ENCODE measurements around the gene CRYGB. TPM values are rescaled to one million over a fixed set of nuclear protein-coding genes. Genes with fewer than 3 reads are reported as not detected.

Gene CRYGB
- total RNA-seq, 1 experiment from 2014 or later = not detected

- no peak overlapping the region; the same call in 1 of the 2 replicates for H3K14ac ChIP-seq (ENCODE audit: insufficient read depth, low read length)
Observed at GRCh38 chr2:208195531-208195930, 49.6 kb upstream of the CRYGB start.

More at GRCh38 chr2:208195531-208195930, 49.6 kb upstream of the CRYGB start:
- Histone ChIP-seq H3K4ac (ENCODE audit: low read depth, low read length) (no peak overlapping the region), H2AK5ac (ENCODE audit: insufficient read length, low read length) (no peak overlapping the region), H2BK120ac (ENCODE audit: low read depth, low read length, poor library complexity, severe bottlenecking) (no peak overlapping the region), H3K23me2 (ENCODE audit: insufficient read length, low read depth, low read length, poor library complexity, severe bottlenecking) (no peaks in the 10 kb centered on the region), H4K8ac (replicated peaks; ENCODE audit: insufficient read length, low read depth, low read length) (no peak overlapping the region), H3K27ac (ENCODE audit: insufficient read length, low read depth, low read length) (no peak overlapping the region), H3K56ac (ENCODE audit: insufficient read length, low read depth, low read length) (no peak overlapping the region), H4K20me1 (ENCODE audit: control insufficient read depth, insufficient read depth, insufficient read length) (no peaks in the 10 kb centered on the region), H3K9ac (ENCODE audit: extremely low read depth, insufficient read length, low read length) (no peak overlapping the region), H3K4me2 (ENCODE audit: insufficient read depth, insufficient read length, low read length) (no peak overlapping the region), H3K9me3 (ENCODE audit: control insufficient read depth, low read depth, low read length) (no peaks in the 10 kb centered on the region), H2AFZ (ENCODE audit: low read length) (no peak overlapping the region), H2BK12ac (ENCODE audit: insufficient read length, low read depth, low read length) (no peak overlapping the region), H3T11ph (ENCODE audit: low read length) (no peak overlapping the region), H4K5ac (ENCODE audit: insufficient read length, low read depth, low read length) (no peak overlapping the region), H2BK20ac (ENCODE audit: low read depth, low read length, poor library complexity, severe bottlenecking) (no peak overlapping the region), H3K79me1 (ENCODE audit: insufficient read depth, low read depth, low read length, poor library complexity, severe bottlenecking) (no peaks in the 10 kb centered on the region), H4K91ac (ENCODE audit: insufficient read length, low read depth, low read length) (no peak overlapping the region), H2BK15ac (ENCODE audit: low read depth, low read length) (no peak overlapping the region), H3K27me3 (ENCODE audit: insufficient read depth, low read length) (no peaks in the 10 kb centered on the region), H3K18ac (ENCODE audit: insufficient read length, low read depth, low read length) (no peak overlapping the region), H2BK5ac (ENCODE audit: insufficient read length, low read length) (no peak overlapping the region), H3K79me2 (ENCODE audit: insufficient read depth, low read length) (no peaks in the 10 kb centered on the region), H3K4me1 (ENCODE audit: insufficient read depth, low read length) (no peaks in the 10 kb centered on the region), H3K23ac (ENCODE audit: insufficient read length, low read depth, low read length) (no peak overlapping the region)
- peaks cover 18 to 21% of the 10 kb centered on the region in 2 experiments for H3K4me1 Mint-ChIP-seq
- no peak for DNase-seq
- no CpG with 5 or more reads among the region's 3 CpGs for WGBS (ENCODE audit: extremely low coverage, insufficient read length, low lambda C conversion rate)
- H3K36me3 Mint-ChIP-seq (ENCODE audit: insufficient read depth in 1 of 3, low read depth in 3 of 3) = no peaks in the 10 kb centered on the region
- no peaks in the 10 kb centered on the region; a peak in 1 of 5 replicates for H3K9me3 Mint-ChIP-seq
- TF ChIP-seq CTCF (conservative IDR thresholded peaks at IDR 0.05) = no peak
- H3K27ac Mint-ChIP-seq = no peak overlapping the region
- no peak overlapping the region for H3K4me3 Mint-ChIP-seq
- no peaks in the 10 kb centered on the region for H3K27me3 Mint-ChIP-seq (ENCODE audit: low read depth)

All from H9 (cell line).